ENCODE data around the gene TRAPPC2. TPM values are rescaled to one million over a fixed set of nuclear protein-coding genes. Genes with fewer than 3 reads are reported as not detected.

Gene TRAPPC2
- total RNA-seq, 1 experiment from 2014 or later = 11.4 TPM

GRCh38 chrX:13685126-13685763, 49.2 kb downstream of the TRAPPC2 start:
- DNase-seq (ENCODE audit: low read depth, low spot score) = no peak
- Histone ChIP-seq H3K36me3 (ENCODE audit: control insufficient read depth, insufficient read depth, low read length) (no peaks in the 10 kb centered on the region), H3K27ac (ENCODE audit: low read length) (no peak overlapping the region), H3K4me3 (ENCODE audit: low read depth in 2 of 2, low read length in 2 of 2) (no peak overlapping the region), H3K4me1 (ENCODE audit: control insufficient read depth, insufficient read depth, low read length) (no peaks in the 10 kb centered on the region), H3K9me3 (ENCODE audit: control insufficient read depth, insufficient read depth, low read depth, low read length) (no peaks in the 10 kb centered on the region), H3K27me3 (ENCODE audit: control insufficient read depth, insufficient read depth, low read length) (no peaks in the 10 kb centered on the region)
- POLR2A ChIA-PET = no interaction called here
- in situ Hi-C loops (cut with HindIII; ENCODE audit: low pct_unique_long_range_greater_than_20kb, low sequenced_read_pairs) (no loop called here), intact Hi-C loops (cut with micrococcal nuclease; ENCODE audit: unreplicated experiment) (no loop called here)
- TF ChIP-seq, protein P1, sequence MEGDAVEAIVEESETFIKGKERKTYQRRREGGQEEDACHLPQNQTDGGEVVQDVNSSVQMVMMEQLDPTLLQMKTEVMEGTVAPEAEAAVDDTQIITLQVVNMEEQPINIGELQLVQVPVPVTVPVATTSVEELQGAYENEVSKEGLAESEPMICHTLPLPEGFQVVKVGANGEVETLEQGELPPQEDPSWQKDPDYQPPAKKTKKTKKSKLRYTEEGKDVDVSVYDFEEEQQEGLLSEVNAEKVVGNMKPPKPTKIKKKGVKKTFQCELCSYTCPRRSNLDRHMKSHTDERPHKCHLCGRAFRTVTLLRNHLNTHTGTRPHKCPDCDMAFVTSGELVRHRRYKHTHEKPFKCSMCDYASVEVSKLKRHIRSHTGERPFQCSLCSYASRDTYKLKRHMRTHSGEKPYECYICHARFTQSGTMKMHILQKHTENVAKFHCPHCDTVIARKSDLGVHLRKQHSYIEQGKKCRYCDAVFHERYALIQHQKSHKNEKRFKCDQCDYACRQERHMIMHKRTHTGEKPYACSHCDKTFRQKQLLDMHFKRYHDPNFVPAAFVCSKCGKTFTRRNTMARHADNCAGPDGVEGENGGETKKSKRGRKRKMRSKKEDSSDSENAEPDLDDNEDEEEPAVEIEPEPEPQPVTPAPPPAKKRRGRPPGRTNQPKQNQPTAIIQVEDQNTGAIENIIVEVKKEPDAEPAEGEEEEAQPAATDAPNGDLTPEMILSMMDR (IDR thresholded peaks at IDR 0.05) = no peak
- TF ChIP-seq REST (IDR thresholded peaks at IDR 0.05; ENCODE audit: insufficient read depth in 1 of 2, low read depth in 2 of 2, low read length in 1 of 2) = no peak
- TF ChIP-seq SIN3A (IDR thresholded peaks at IDR 0.05; ENCODE audit: borderline replicate concordance, insufficient read depth, low read depth, low read length) = no peak
- no peak for TF ChIP-seq TCF7L2 (IDR thresholded peaks at IDR 0.05; ENCODE audit: low read depth, low read length)
- no peak for TF ChIP-seq POLR2AphosphoS5 (IDR thresholded peaks at IDR 0.05; ENCODE audit: low read depth, low read length)
- CTCF ChIA-PET = no interaction called here
- ATAC-seq = no peak
- BruUV-seq (replicated peaks) = no TSS peak

- Histone ChIP-seq H3K9me3 (ENCODE audit: control insufficient read depth, insufficient read depth, low read depth, low read length) (no peaks in the 10 kb centered on the region), H3K27me3 (ENCODE audit: control insufficient read depth, insufficient read depth, low read length) (no peaks in the 10 kb centered on the region), H3K4me3 (ENCODE audit: low read depth in 2 of 2, low read length in 2 of 2) (no peak overlapping the region), H3K4me1 (ENCODE audit: control insufficient read depth, insufficient read depth, low read length) (no peaks in the 10 kb centered on the region), H3K27ac (ENCODE audit: low read length) (no peak overlapping the region), H3K36me3 (ENCODE audit: control insufficient read depth, insufficient read depth, low read length) (no peaks in the 10 kb centered on the region)
- POLR2A ChIA-PET = no interaction called here
- no peak for DNase-seq (ENCODE audit: low read depth, low spot score)
- BruUV-seq (replicated peaks) = no TSS peak
- in situ Hi-C loops (cut with HindIII; ENCODE audit: low pct_unique_long_range_greater_than_20kb, low sequenced_read_pairs) (no loop called here), intact Hi-C loops (cut with micrococcal nuclease; ENCODE audit: unreplicated experiment) (no loop called here)
- TF ChIP-seq REST (IDR thresholded peaks at IDR 0.05; ENCODE audit: insufficient read depth in 1 of 2, low read depth in 2 of 2, low read length in 1 of 2) (no peak), SIN3A (IDR thresholded peaks at IDR 0.05; ENCODE audit: borderline replicate concordance, insufficient read depth, low read depth, low read length) (no peak), TCF7L2 (IDR thresholded peaks at IDR 0.05; ENCODE audit: low read depth, low read length) (no peak), POLR2AphosphoS5 (IDR thresholded peaks at IDR 0.05; ENCODE audit: low read depth, low read length) (no peak)
- TF ChIP-seq, protein P1 (IDR thresholded peaks at IDR 0.05) = no peak
- no peak for ATAC-seq
- CTCF ChIA-PET = no interaction called here
Measured at GRCh38 chrX:13684361-13684760, 50.1 kb downstream of the TRAPPC2 start.

Measured in Panc1 (cell line).